Activated CD4-positive, alpha-beta memory T cell treated with anti-CD3 and anti-CD28 coated beads for 36 hours (primary cell): ENCODE data around the gene RGS7. TPM values are rescaled to one million over a fixed set of nuclear protein-coding genes. Genes with fewer than 3 reads are reported as not detected.
"Not testable (repeated sequence)": the region's sequence is repeated elsewhere in the genome, so short reads cannot be mapped to it uniquely, and the experiment has no call there.

Experiments used
- CTCF ChIA-PET: fragments of 350-600 bp; sonication (Branson Sonifier 250); formaldehyde crosslinking; loops from one replicate; lab custom pipeline; 2021; ENCODE audit warnings: antibody characterized with exemption, inconsistent platforms; lab: Charles Lee
- POLR2A ChIA-PET: fragments of 350-600 bp; sonication (Branson Sonifier 250); formaldehyde crosslinking; loops from one replicate; lab custom pipeline; 2021; ENCODE audit warnings: antibody characterized with exemption; lab: Charles Lee
- DNase-seq: peaks from one replicate; pipeline ENCODE4 v3.0.0-alpha.2; 2020
- H3K27ac Mint-ChIP-seq: one replicate; pipeline ENCODE4 v1.8.0; 2021; ENCODE audit warnings: mixed read lengths
- H3K27me3 Mint-ChIP-seq: one replicate; pipeline ENCODE4 v1.8.0; 2021; ENCODE audit warnings: mixed read lengths
- H3K36me3 Mint-ChIP-seq: one replicate; pipeline ENCODE4 v1.8.0; 2021; ENCODE audit warnings: mixed read lengths
- H3K4me1 Mint-ChIP-seq: one replicate; pipeline ENCODE4 v1.8.0; 2021; ENCODE audit warnings: low read depth, mixed read lengths
- H3K4me3 Mint-ChIP-seq: one replicate; pipeline ENCODE4 v1.8.0; 2021; ENCODE audit warnings: mild to moderate bottlenecking, mixed read lengths
- H3K9me3 Mint-ChIP-seq: one replicate; pipeline ENCODE4 v1.8.0; 2021; ENCODE audit warnings: mixed read lengths
- intact Hi-C: fragments of 100-400 bp; cut with micrococcal nuclease; formaldehyde crosslinking; loops from one replicate; pipeline ENCODE4 v1.15.1; 2023
- total RNA-seq, 2 experiments: library from RNA; stranded (reverse); gene quantifications; one replicate each; pipeline ENCODE4 v1.2.3, GENCODE V29; 2021

Gene RGS7
- total RNA-seq, 2 experiments from 2014 or later = not detected

DNA sequence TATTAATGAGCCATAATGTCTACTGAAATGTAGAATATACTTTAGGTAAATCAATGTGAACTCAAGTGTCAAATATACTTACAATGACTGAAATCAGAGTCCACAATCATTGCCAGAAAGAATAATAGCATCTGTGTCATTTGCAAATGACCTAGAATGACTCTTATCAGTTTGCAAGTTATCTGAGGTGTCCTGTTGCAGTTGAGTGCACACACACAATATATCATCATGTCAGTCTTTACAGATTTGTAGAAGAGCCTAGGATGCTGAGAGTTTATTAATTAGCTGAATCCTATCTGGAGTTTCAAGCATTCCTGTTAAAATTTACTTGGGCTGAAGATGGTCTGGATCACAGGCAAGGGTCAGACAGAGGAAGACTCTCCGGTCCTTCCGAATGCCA, 421.1 kb downstream of the RGS7 start:
- no peak overlapping the region for H3K4me3 Mint-ChIP-seq
- no peak overlapping the region for H3K27ac Mint-ChIP-seq
- POLR2A ChIA-PET = no interaction called here
- H3K9me3 Mint-ChIP-seq = peaks cover 18% of the 10 kb centered on the region
- no peaks in the 10 kb centered on the region for H3K27me3 Mint-ChIP-seq
- intact Hi-C loops = no loop called here
- no peaks in the 10 kb centered on the region for H3K4me1 Mint-ChIP-seq
- CTCF ChIA-PET = no interaction called here
- no peak for DNase-seq
- no peaks in the 10 kb centered on the region for H3K36me3 Mint-ChIP-seq

DNA sequence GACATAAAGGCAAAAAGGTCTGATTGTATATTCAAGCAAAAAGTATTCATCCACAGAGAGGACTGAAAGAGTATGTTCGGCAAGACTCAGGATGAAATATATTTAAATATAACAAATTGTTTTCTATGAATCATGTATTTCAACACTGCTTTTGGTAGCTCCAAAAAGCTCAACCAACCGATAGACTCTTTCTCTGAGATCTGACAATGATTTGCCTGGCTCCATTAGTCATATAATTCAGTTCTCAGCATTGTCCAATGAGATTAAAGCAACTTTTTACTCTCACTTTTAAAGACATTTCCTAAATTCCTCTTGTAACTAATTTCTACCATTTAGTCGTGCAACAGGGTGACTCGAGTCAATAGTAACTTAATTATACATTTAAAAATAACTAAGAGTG, 426.0 kb downstream of the RGS7 start:
- H3K27me3 Mint-ChIP-seq = no peaks in the 10 kb centered on the region
- H3K4me3 Mint-ChIP-seq = no peak overlapping the region
- DNase-seq = no peak
- CTCF ChIA-PET = no interaction called here
- H3K27ac Mint-ChIP-seq = no peak overlapping the region
- POLR2A ChIA-PET = no interaction called here
- intact Hi-C loops = no loop called here
- H3K36me3 Mint-ChIP-seq = no peaks in the 10 kb centered on the region
- H3K9me3 Mint-ChIP-seq = peaks cover 6% of the 10 kb centered on the region
- H3K4me1 Mint-ChIP-seq = no peaks in the 10 kb centered on the region

- no peaks in the 10 kb centered on the region for H3K36me3 Mint-ChIP-seq
- intact Hi-C loops = no loop called here
- no peaks in the 10 kb centered on the region for H3K4me1 Mint-ChIP-seq
- no peaks in the 10 kb centered on the region for H3K27me3 Mint-ChIP-seq
- POLR2A ChIA-PET = no interaction called here
- H3K4me3 Mint-ChIP-seq = no peak overlapping the region
- CTCF ChIA-PET = no interaction called here
- peaks cover 8% of the 10 kb centered on the region for H3K9me3 Mint-ChIP-seq
- no peak overlapping the region for H3K27ac Mint-ChIP-seq
- no peak for DNase-seq
Observed at GRCh38 chr1:240928265-240928664, 428.7 kb downstream of the RGS7 start.

DNA sequence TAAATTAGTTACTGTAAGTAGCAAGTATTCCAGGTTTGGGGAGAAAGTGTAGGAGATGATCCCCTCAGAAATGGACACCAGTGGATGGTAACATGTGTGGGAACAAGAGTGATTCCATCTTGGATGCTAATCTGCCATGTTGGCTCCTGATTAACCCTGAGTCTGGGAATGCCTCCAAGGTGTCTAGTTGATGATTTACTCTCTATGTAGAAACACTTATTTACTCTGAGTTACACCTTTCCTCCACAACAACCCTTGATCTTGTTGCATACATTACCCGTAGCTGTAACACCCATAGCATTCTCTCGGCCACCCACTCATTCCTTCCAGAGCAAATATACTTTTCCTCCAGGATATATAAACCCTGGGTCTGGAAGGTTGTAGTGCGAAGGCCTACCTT, 429.2 kb downstream of the RGS7 start:
- H3K9me3 Mint-ChIP-seq = peaks cover 8% of the 10 kb centered on the region
- no peaks in the 10 kb centered on the region for H3K27me3 Mint-ChIP-seq
- intact Hi-C loops = no loop called here
- ChIA-PET POLR2A (no interaction called here), CTCF (no interaction called here)
- no peak overlapping the region for H3K4me3 Mint-ChIP-seq
- H3K27ac Mint-ChIP-seq = no peak overlapping the region
- no peak for DNase-seq
- no peaks in the 10 kb centered on the region for H3K4me1 Mint-ChIP-seq
- H3K36me3 Mint-ChIP-seq = no peaks in the 10 kb centered on the region

- intact Hi-C loops = no loop called here
- ChIA-PET POLR2A (no interaction called here), CTCF (no interaction called here)
- Mint-ChIP-seq H3K36me3 (no peaks in the 10 kb centered on the region), H3K4me1 (no peaks in the 10 kb centered on the region), H3K27ac (no peak overlapping the region), H3K27me3 (no peaks in the 10 kb centered on the region), H3K4me3 (no peak overlapping the region), H3K9me3 (peaks cover 12% of the 10 kb centered on the region)
- DNase-seq = no peak
Observed at GRCh38 chr1:240925273-240925672, 431.7 kb downstream of the RGS7 start.

- ChIA-PET CTCF (no interaction called here), POLR2A (no interaction called here)
- H3K9me3 Mint-ChIP-seq = peaks cover 8% of the 10 kb centered on the region
- H3K36me3 Mint-ChIP-seq = no peaks in the 10 kb centered on the region
- H3K4me1 Mint-ChIP-seq = no peaks in the 10 kb centered on the region
- H3K27me3 Mint-ChIP-seq = no peaks in the 10 kb centered on the region
- no peak overlapping the region for H3K4me3 Mint-ChIP-seq
- intact Hi-C loops = no loop called here
- no peak for DNase-seq
- H3K27ac Mint-ChIP-seq = no peak overlapping the region
Observed at GRCh38 chr1:240917976-240918375, 439.0 kb downstream of the RGS7 start.

DNA sequence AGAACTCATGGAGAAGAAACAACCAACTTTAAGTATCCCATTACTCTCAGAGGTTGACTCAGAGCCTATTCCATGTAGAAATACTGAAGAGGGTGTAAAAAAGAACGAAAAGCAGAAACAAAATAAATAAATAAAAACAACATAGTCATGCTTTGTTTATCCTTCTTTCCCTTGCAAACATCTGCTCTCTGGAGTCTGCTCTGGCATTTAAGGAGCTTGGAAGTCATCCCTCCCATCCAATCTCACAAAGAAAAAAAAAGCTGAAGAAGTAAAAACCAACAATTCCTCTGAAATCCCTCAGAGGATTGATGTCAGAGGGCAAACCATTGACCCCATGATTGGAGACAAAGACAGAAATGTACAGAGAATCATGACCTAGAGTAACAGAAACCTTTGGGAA, 442.5 kb downstream of the RGS7 start:
- no peak overlapping the region for H3K4me3 Mint-ChIP-seq
- ChIA-PET POLR2A (no interaction called here), CTCF (no interaction called here)
- no peak for DNase-seq
- H3K9me3 Mint-ChIP-seq = peaks cover 2% of the 10 kb centered on the region
- intact Hi-C loops = no loop called here
- no peak overlapping the region for H3K27ac Mint-ChIP-seq
- H3K27me3 Mint-ChIP-seq = no peaks in the 10 kb centered on the region
- no peaks in the 10 kb centered on the region for H3K36me3 Mint-ChIP-seq
- no peaks in the 10 kb centered on the region for H3K4me1 Mint-ChIP-seq

GRCh38 chr1:240912821-240913220, 444.2 kb downstream of the RGS7 start:
- Mint-ChIP-seq H3K4me3 (no peak overlapping the region), H3K27me3 (no peaks in the 10 kb centered on the region), H3K9me3 (peaks cover 2% of the 10 kb centered on the region), H3K27ac (no peak overlapping the region), H3K4me1 (no peaks in the 10 kb centered on the region), H3K36me3 (no peaks in the 10 kb centered on the region)
- CTCF ChIA-PET = no interaction called here
- intact Hi-C loops = no loop called here
- POLR2A ChIA-PET = no interaction called here
- no peak for DNase-seq

DNA sequence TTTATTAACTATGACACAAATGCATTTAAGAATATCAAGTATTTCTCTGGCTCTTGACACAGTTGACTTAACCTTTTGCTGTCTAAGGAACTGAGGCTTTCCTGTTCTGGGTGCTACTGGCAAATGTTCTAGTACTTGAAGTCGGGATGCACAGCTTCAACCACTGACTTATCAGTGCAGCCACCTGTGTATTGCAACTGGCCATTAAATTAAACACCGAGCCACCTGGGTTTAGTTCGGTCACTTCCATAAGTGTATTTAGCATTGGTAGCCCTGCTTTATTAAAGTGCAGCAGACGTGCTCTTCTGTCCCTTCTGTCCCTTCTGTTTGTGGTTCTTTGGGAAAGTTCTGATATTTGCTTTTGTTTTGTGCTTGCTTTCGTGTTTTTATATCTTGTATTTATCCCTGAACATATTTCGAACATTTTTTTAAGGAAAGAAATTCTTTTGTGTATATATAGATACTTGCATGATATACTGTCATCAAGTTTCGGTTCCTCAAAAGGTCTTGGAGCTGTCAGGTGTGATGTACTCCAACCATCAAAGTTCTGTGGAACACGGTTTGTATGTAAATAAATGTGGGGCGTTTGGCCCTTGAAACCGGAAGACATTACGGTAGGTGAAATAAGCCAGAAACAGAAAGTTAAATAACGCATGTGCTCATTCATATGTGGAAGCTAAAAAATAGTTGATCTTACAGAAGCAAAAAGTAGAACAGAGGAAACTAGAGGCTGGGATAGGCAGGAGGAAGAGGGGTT, 447.1 kb downstream of the RGS7 start:
- Mint-ChIP-seq H3K9me3 (peaks cover 2% of the 10 kb centered on the region), H3K27me3 (no peaks in the 10 kb centered on the region), H3K36me3 (no peaks in the 10 kb centered on the region), H3K27ac (no peak overlapping the region), H3K4me3 (no peak overlapping the region), H3K4me1 (no peaks in the 10 kb centered on the region)
- DNase-seq = no peak
- CTCF ChIA-PET = no interaction called here
- POLR2A ChIA-PET = no interaction called here
- intact Hi-C loops = no loop called here

GRCh38 chr1:240906477-240906876, 450.5 kb downstream of the RGS7 start:
- ChIA-PET CTCF (no interaction called here), POLR2A (no interaction called here)
- no peak for DNase-seq
- Mint-ChIP-seq H3K4me1 (no peaks in the 10 kb centered on the region), H3K9me3 (peaks cover 8% of the 10 kb centered on the region), H3K36me3 (no peaks in the 10 kb centered on the region), H3K27ac (no peak overlapping the region), H3K27me3 (no peaks in the 10 kb centered on the region), H3K4me3 (no peak overlapping the region)
- intact Hi-C loops = no loop called here

- H3K4me3 Mint-ChIP-seq = no peak overlapping the region
- intact Hi-C loops = no loop called here
- H3K36me3 Mint-ChIP-seq = no peaks in the 10 kb centered on the region
- peaks cover 8% of the 10 kb centered on the region for H3K9me3 Mint-ChIP-seq
- no peak for DNase-seq
- no peak overlapping the region for H3K27ac Mint-ChIP-seq
- ChIA-PET CTCF (no interaction called here), POLR2A (no interaction called here)
- H3K27me3 Mint-ChIP-seq = no peaks in the 10 kb centered on the region
- H3K4me1 Mint-ChIP-seq = no peaks in the 10 kb centered on the region
Observed at GRCh38 chr1:240905225-240905765, 451.7 kb downstream of the RGS7 start.

- intact Hi-C loops, H3K4me1 Mint-ChIP-seq, CTCF ChIA-PET, H3K27ac Mint-ChIP-seq, H3K4me3 Mint-ChIP-seq, POLR2A ChIA-PET, H3K36me3 Mint-ChIP-seq, H3K27me3 Mint-ChIP-seq, DNase-seq, H3K9me3 Mint-ChIP-seq: not testable (repeated sequence)
Observed at GRCh38 chr1:240895424-240895823, 461.6 kb downstream of the RGS7 start.

GRCh38 chr1:240888787-240889048, 468.3 kb downstream of the RGS7 start:
- H3K9me3 Mint-ChIP-seq = peaks cover 3% of the 10 kb centered on the region
- H3K4me3 Mint-ChIP-seq = no peak overlapping the region
- no peaks in the 10 kb centered on the region for H3K36me3 Mint-ChIP-seq
- no peak for DNase-seq
- POLR2A ChIA-PET = no interaction called here
- no peaks in the 10 kb centered on the region for H3K4me1 Mint-ChIP-seq
- intact Hi-C loops = no loop called here
- CTCF ChIA-PET = no interaction called here
- no peaks in the 10 kb centered on the region for H3K27me3 Mint-ChIP-seq
- no peak overlapping the region for H3K27ac Mint-ChIP-seq
